MG63 (cell line): ENCODE data around the gene ST3GAL4. TPM values are rescaled to one million over a fixed set of nuclear protein-coding genes. Genes with fewer than 3 reads are reported as not detected.
"Not testable (repeated sequence)": the region's sequence is repeated elsewhere in the genome, so short reads cannot be mapped to it uniquely, and the experiment has no call there.

Source experiments
- DNase-seq: peaks from one replicate; pipeline ENCODE4 v3.0.0-alpha.2; 2020
- H3K27me3 ChIP-seq: fragments of 250-450 bp; sonication (Bioruptor Pico); 2 replicates; pipeline ENCODE4 v1.5.1; 2020; ENCODE audit warnings: mild to moderate bottlenecking, moderate library complexity
- H3K36me3 ChIP-seq: fragments of 250-450 bp; sonication (Bioruptor Pico); 2 replicates; pipeline ENCODE4 v1.5.1; 2020; ENCODE audit warnings: mild to moderate bottlenecking, moderate library complexity
- H3K4me3 ChIP-seq: fragments of 250-450 bp; sonication (Bioruptor Pico); 2 replicates; pipeline ENCODE4 v1.5.1; 2020; ENCODE audit warnings: mild to moderate bottlenecking, moderate library complexity
- H3K9me3 ChIP-seq: fragments of 250-450 bp; sonication (Bioruptor Pico); 2 replicates; pipeline ENCODE4 v1.5.1; 2020; ENCODE audit warnings: mild to moderate bottlenecking, moderate library complexity
- total RNA-seq: library from RNA; depleted of rRNA; stranded (reverse); fragments of >200 nt; shearing (Covaris generic); gene quantifications from 2 replicates; pipeline ENCODE4 v1.2.3, GENCODE V29; 2014; ENCODE audit warnings: low replicate concordance

Gene ST3GAL4
- total RNA-seq, 1 experiment from 2014 or later = 57.9 TPM

GRCh38 chr11:126366064-126366822 is 10.8 kb downstream of the ST3GAL4 start:
- Histone ChIP-seq H3K4me3 (no peak overlapping the region), H3K9me3 (no peaks in the 10 kb centered on the region)
- DNase-seq = no peak

GRCh38 chr11:126366823-126367654 is 11.6 kb downstream of the ST3GAL4 start:
- H3K9me3 ChIP-seq, H3K27me3 ChIP-seq, DNase-seq, H3K36me3 ChIP-seq, H3K4me3 ChIP-seq: not testable (repeated sequence)

More at GRCh38 chr11:126366064-126366822, 10.8 kb downstream of the ST3GAL4 start:
- H3K27me3 ChIP-seq = no peaks in the 10 kb centered on the region
- peaks cover 2% of the 10 kb centered on the region; the same call in 1 of the 2 replicates for H3K36me3 ChIP-seq

- H3K9me3 ChIP-seq, H3K4me3 ChIP-seq, DNase-seq, H3K36me3 ChIP-seq, H3K27me3 ChIP-seq: not testable (repeated sequence)
Observed at GRCh38 chr11:126367806-126368205, 12.3 kb downstream of the ST3GAL4 start.

- not testable (repeated sequence) for H3K27me3 ChIP-seq, DNase-seq, H3K4me3 ChIP-seq, H3K36me3 ChIP-seq, H3K9me3 ChIP-seq
Observed at GRCh38 chr11:126368336-126369119, 13.0 kb downstream of the ST3GAL4 start.

- no peaks in the 10 kb centered on the region for H3K27me3 ChIP-seq
- no peak for DNase-seq
- H3K9me3 ChIP-seq = no peaks in the 10 kb centered on the region
- H3K36me3 ChIP-seq = no peaks in the 10 kb centered on the region
- no peak overlapping the region for H3K4me3 ChIP-seq
Observed at GRCh38 chr11:126370016-126370415, 14.5 kb downstream of the ST3GAL4 start.

- DNase-seq = no peak
- Histone ChIP-seq H3K36me3 (no peaks in the 10 kb centered on the region), H3K4me3 (no peak overlapping the region), H3K9me3 (no peaks in the 10 kb centered on the region), H3K27me3 (no peaks in the 10 kb centered on the region)
Observed at GRCh38 chr11:126371595-126371994, 16.1 kb downstream of the ST3GAL4 start.

GRCh38 chr11:126373389-126374066 is 18.0 kb downstream of the ST3GAL4 start:
- H3K9me3 ChIP-seq, H3K4me3 ChIP-seq, H3K27me3 ChIP-seq, H3K36me3 ChIP-seq: not testable (repeated sequence)
- DNase-seq = peak; percentile 68

- not testable (repeated sequence) for H3K36me3 ChIP-seq, H3K9me3 ChIP-seq, H3K27me3 ChIP-seq, DNase-seq, H3K4me3 ChIP-seq
Observed at GRCh38 chr11:126374562-126375300, 19.2 kb downstream of the ST3GAL4 start.

- H3K36me3 ChIP-seq = no peaks in the 10 kb centered on the region
- no peaks in the 10 kb centered on the region for H3K9me3 ChIP-seq
- H3K27me3 ChIP-seq = no peaks in the 10 kb centered on the region
- no peak overlapping the region for H3K4me3 ChIP-seq
- DNase-seq = no peak
Observed at GRCh38 chr11:126375726-126376125, 20.2 kb downstream of the ST3GAL4 start.

- H3K27me3 ChIP-seq = no peaks in the 10 kb centered on the region
- no peaks in the 10 kb centered on the region for H3K9me3 ChIP-seq
- H3K36me3 ChIP-seq = peaks cover 3% of the 10 kb centered on the region; the same call in 1 of the 2 replicates
- H3K4me3 ChIP-seq = no peak overlapping the region
- no peak for DNase-seq
Observed at GRCh38 chr11:126378763-126379162, 23.3 kb downstream of the ST3GAL4 start.

- no peaks in the 10 kb centered on the region for H3K9me3 ChIP-seq
- H3K27me3 ChIP-seq = no peaks in the 10 kb centered on the region
- H3K36me3 ChIP-seq = peaks cover 3% of the 10 kb centered on the region; the same call in 1 of the 2 replicates
- DNase-seq = no peak
- no peak overlapping the region for H3K4me3 ChIP-seq
Observed at GRCh38 chr11:126380909-126381308, 25.4 kb downstream of the ST3GAL4 start.

- DNase-seq, H3K27me3 ChIP-seq, H3K36me3 ChIP-seq, H3K4me3 ChIP-seq, H3K9me3 ChIP-seq: not testable (repeated sequence)
Observed at GRCh38 chr11:126381960-126382359, 26.5 kb downstream of the ST3GAL4 start.

- not testable (repeated sequence) for H3K27me3 ChIP-seq, DNase-seq, H3K4me3 ChIP-seq, H3K36me3 ChIP-seq, H3K9me3 ChIP-seq
Observed at GRCh38 chr11:126382641-126383040, 27.2 kb downstream of the ST3GAL4 start.

- DNase-seq = no peak
- Histone ChIP-seq H3K9me3 (no peaks in the 10 kb centered on the region), H3K27me3 (no peaks in the 10 kb centered on the region), H3K4me3 (no peak overlapping the region), H3K36me3 (peaks cover 3% of the 10 kb centered on the region; the same call in 1 of the 2 replicates)
Observed at GRCh38 chr11:126383339-126384335, 28.2 kb downstream of the ST3GAL4 start.
